Ishikawa (cell line): ENCODE results near the gene TTC9.

Source experiments
- CREB1 ChIP-seq: IDR thresholded peaks from 2 replicates; pipeline ENCODE4 v1.6.1; 2012; ENCODE audit warnings: low read depth
- EP300 ChIP-seq: IDR thresholded peaks from 2 replicates; pipeline ENCODE4 v1.6.1; 2012; ENCODE audit warnings: borderline replicate concordance
- MAX ChIP-seq: IDR thresholded peaks from 2 replicates; pipeline ENCODE4 v1.6.1; 2012
- NFIC ChIP-seq: IDR thresholded peaks from 2 replicates; pipeline ENCODE4 v1.6.1; 2012
- RAD21 ChIP-seq: IDR thresholded peaks from 2 replicates; pipeline ENCODE4 v1.6.1; 2012; ENCODE audit warnings: low read depth
- REST ChIP-seq: IDR thresholded peaks from 2 replicates; pipeline ENCODE4 v1.6.1; 2012; ENCODE audit warnings: low read depth, mild to moderate bottlenecking
- TAF1 ChIP-seq: IDR thresholded peaks from 2 replicates; pipeline ENCODE4 v1.6.1; 2012; ENCODE audit warnings: low read depth, mild to moderate bottlenecking
- TCF12 ChIP-seq: IDR thresholded peaks from 2 replicates; pipeline ENCODE4 v1.6.1; 2012; ENCODE audit warnings: low read depth
- USF1 ChIP-seq: IDR thresholded peaks from 2 replicates; pipeline ENCODE4 v1.6.1; 2012
- YY1 ChIP-seq: IDR thresholded peaks from 2 replicates; pipeline ENCODE4 v1.6.1; 2012; ENCODE audit warnings: low read depth

- no peak for TF ChIP-seq NFIC
- no peak for TF ChIP-seq YY1
- TF ChIP-seq TCF12, result no peak
- no peak for TF ChIP-seq TAF1
- no peak for TF ChIP-seq USF1
- no peak for TF ChIP-seq EP300
- no peak for TF ChIP-seq MAX
- no peak for TF ChIP-seq CREB1
- no peak for TF ChIP-seq RAD21
- no peak for TF ChIP-seq REST
Measured at GRCh38 chr14:70702161-70702560, 60.4 kb downstream of the TTC9 start.
